Measurements from ENCODE around the gene CACNA1C.
A peak's percentile ranks its signal among the peaks of the same experiment; 100 is the strongest.

DNA sequence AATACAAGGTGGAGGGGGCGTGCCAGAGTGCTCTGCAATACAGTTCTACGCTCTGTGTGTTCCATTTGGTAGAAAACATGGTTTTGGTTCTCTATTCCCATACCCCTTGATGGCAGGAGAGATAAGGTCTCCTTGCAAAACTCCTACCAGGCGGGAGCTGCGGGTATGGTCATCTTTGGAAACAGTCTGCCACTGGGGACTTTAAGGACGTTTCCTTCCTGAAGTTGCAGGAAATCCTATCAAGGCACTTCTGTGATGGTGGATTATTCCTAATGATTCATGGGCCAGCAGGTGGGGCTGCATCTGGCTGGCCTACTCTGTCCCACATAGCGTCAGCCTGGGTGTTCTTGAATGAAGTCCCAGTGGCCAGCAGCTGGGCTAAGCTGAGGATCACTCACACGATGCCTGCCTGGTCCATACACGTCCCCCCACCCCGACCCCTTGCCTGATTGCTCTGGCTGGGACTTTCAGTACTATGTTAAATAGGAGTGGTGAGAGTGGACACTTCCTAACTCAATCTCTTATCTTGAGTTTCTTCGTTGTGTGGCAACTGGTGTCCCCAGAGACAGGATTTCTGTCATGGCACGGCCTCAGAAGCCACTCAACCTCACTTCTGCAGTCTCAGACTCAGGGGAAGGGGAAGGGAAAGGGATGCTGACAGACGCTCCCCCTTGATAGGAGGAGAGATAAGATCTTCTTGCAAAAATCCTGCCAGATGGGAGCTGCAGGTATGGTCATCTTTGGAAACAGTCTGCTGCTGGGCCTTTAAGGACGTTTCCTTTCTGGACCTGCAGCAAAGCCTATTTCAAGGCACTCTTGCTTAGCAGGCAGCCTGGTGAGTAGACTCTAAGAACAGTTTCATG is 680.9 kb downstream of the CACNA1C start:
- TF ChIP-seq CTCF (conservative IDR thresholded peaks at IDR 0.05; ENCODE audit: low read depth, low read length) (0 out of 2 replicates have a peak, but pooled peaks have one; percentile 18), EZH2 (IDR thresholded peaks at IDR 0.05; ENCODE audit: borderline replicate concordance, low read depth, low read length, poor library complexity, severe bottlenecking) (no peak)

Data from A673 (cell line).